Neuronal stem cell (in vitro differentiated cells): Measurements from ENCODE around the gene RNF40.

Source experiments
- DNase-seq: peaks from one replicate; pipeline ENCODE4 v3.0.0-alpha.2; 2013; ENCODE audit warnings: low spot score
- H2AFZ ChIP-seq: one replicate; pipeline ENCODE4 v1.6.1; 2013; ENCODE audit warnings: mild to moderate bottlenecking, low read length, inconsistent platforms
- H2AK5ac ChIP-seq: 2 replicates; pipeline ENCODE4 v1.6.1; 2013; ENCODE audit warnings: low read depth, mild to moderate bottlenecking, inconsistent platforms, low read length, moderate library complexity, mixed read lengths
- H2BK120ac ChIP-seq: 2 replicates; pipeline ENCODE4 v1.6.1; 2013; ENCODE audit warnings: low read depth, mild to moderate bottlenecking, inconsistent platforms, low read length, moderate library complexity, mixed read lengths
- H2BK12ac ChIP-seq: one replicate; pipeline ENCODE4 v1.6.1; 2013; ENCODE audit warnings: low read length, inconsistent platforms
- H2BK15ac ChIP-seq: 2 replicates; pipeline ENCODE4 v1.6.1; 2013; ENCODE audit warnings: mild to moderate bottlenecking, low read length, inconsistent platforms, mixed read lengths
- H2BK5ac ChIP-seq: one replicate; pipeline ENCODE4 v1.6.1; 2013; ENCODE audit warnings: inconsistent platforms, mild to moderate bottlenecking, low read length, moderate library complexity
- H3K14ac ChIP-seq: one replicate; pipeline ENCODE4 v1.6.1; 2013; ENCODE audit warnings: low read length, inconsistent platforms
- H3K18ac ChIP-seq: 2 replicates; pipeline ENCODE4 v1.6.1; 2013; ENCODE audit warnings: low read length, inconsistent platforms
- H3K23ac ChIP-seq: 2 replicates; pipeline ENCODE4 v1.6.1; 2013; ENCODE audit warnings: low read depth, mild to moderate bottlenecking, mixed read lengths, low read length, inconsistent platforms; ENCODE audit not compliant: poor library complexity
- H3K27ac ChIP-seq: replicated peaks from 3 replicates; pipeline ENCODE4 v1.5.1; 2013; ENCODE audit warnings: low read length, inconsistent platforms
- H3K27me3 ChIP-seq, 3 experiments: 2 replicates each; pipeline ENCODE4 v1.6.1; 2013; ENCODE audit warnings: low read length in 3 of 3, mild to moderate bottlenecking in 2 of 3, inconsistent platforms in 1 of 3, low read depth in 1 of 3, mixed read lengths in 1 of 3, moderate library complexity in 1 of 3; ENCODE audit not compliant: control insufficient read depth in 3 of 3, insufficient read depth in 3 of 3
- H3K36me3 ChIP-seq, 2 donors: replicated peaks in 1 of 2; 2 replicates each; pipeline ENCODE4 v1.6.1; 2013; ENCODE audit warnings: low read length in 2 of 2; ENCODE audit not compliant: control insufficient read depth in 2 of 2, insufficient read depth in 2 of 2
- H3K4ac ChIP-seq: 2 replicates; pipeline ENCODE4 v1.6.1; 2013; ENCODE audit warnings: inconsistent platforms, mild to moderate bottlenecking, low read length, moderate library complexity
- H3K4me1 ChIP-seq, 2 donors: 1 replicate in 1 of 2; 2 replicates in 1 of 2; pipeline ENCODE4 v1.6.1; 2013; ENCODE audit warnings: low read length in 2 of 2, low read depth in 1 of 2; ENCODE audit not compliant: control insufficient read depth in 2 of 2, insufficient read depth in 1 of 2
- H3K4me2 ChIP-seq: one replicate; pipeline ENCODE4 v1.6.1; 2013; ENCODE audit warnings: mild to moderate bottlenecking, low read length, inconsistent platforms; ENCODE audit not compliant: insufficient read depth, poor library complexity, severe bottlenecking
- H3K4me3 ChIP-seq, 2 donors: 2 replicates each; pipeline ENCODE4 v1.5.1; 2013; ENCODE audit warnings: low read length in 2 of 2, mild to moderate bottlenecking in 2 of 2, inconsistent platforms in 1 of 2, moderate library complexity in 1 of 2
- H3K79me1 ChIP-seq: one replicate; pipeline ENCODE4 v1.6.1; 2013; ENCODE audit warnings: low read depth, mild to moderate bottlenecking, inconsistent platforms, low read length, moderate library complexity
- H3K9ac ChIP-seq: one replicate; pipeline ENCODE4 v1.6.1; 2013; ENCODE audit warnings: mild to moderate bottlenecking, low read depth, low read length, inconsistent platforms; ENCODE audit not compliant: poor library complexity
- H3K9me3 ChIP-seq, 2 donors: replicated peaks in 1 of 2; 2 replicates each; pipeline versions ENCODE3 to v1.6.1; 2013; ENCODE audit warnings: low read length in 2 of 2, mild to moderate bottlenecking in 2 of 2, inconsistent platforms in 1 of 2, low read depth in 1 of 2, mixed read lengths in 1 of 2, moderate library complexity in 1 of 2; ENCODE audit not compliant: control insufficient read depth in 2 of 2, insufficient read depth in 1 of 2
- H4K8ac ChIP-seq: one replicate; pipeline ENCODE4 v1.6.1; 2013; ENCODE audit warnings: low read depth, mild to moderate bottlenecking, inconsistent platforms, low read length, moderate library complexity
- H4K91ac ChIP-seq: one replicate; pipeline ENCODE4 v1.6.1; 2013; ENCODE audit warnings: low read length, low read depth, mild to moderate bottlenecking, inconsistent platforms; ENCODE audit not compliant: poor library complexity
- WGBS, 2 donors: extraction: QIAGEN DNeasy Blood & Tissue Kit; methylation state at CpG; one replicate each; pipeline ENCODE4 v1.1.7; 2013; ENCODE audit warnings: missing lambda C conversion rate in 2 of 2, mixed read lengths in 1 of 2; ENCODE audit not compliant: insufficient read length in 2 of 2, insufficient replicate concordance in 1 of 2; ENCODE audit errors: extremely low coverage in 2 of 2; 5-methylcytosine and 5-hydroxymethylcytosine counted together

The RNF40 gene

DNA sequence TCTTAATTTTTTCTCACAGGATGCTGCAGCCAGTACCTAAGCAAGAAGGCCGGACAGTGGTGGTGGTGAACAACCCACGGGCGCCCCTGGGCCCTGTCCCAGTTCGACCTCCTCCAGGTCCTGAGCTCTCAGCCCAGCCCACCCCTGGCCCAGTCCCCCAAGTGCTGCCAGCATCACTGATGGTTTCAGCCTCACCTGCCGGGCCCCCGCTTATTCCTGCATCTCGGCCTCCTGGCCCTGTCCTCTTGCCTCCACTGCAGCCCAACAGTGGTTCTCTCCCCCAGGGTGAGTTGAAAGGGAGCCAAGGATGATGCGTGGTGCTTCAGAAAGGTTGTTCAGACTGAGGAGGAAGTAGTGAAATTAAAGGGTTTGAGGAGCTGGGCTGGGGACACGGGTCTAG is 41.4 kb upstream of the RNF40 start:
- H3K23ac ChIP-seq: no peak overlapping the region
- no peak overlapping the region for H2AK5ac ChIP-seq
- H4K8ac ChIP-seq: no peak overlapping the region
- H2BK120ac ChIP-seq: no peak overlapping the region
- H3K79me1 ChIP-seq: peaks cover 3% of the 10 kb centered on the region
- no CpG with 5 or more reads among the region's 9 CpGs for WGBS, 2 donors
- no peak overlapping the region for H2BK5ac ChIP-seq
- H3K27me3 ChIP-seq: no peaks in the 10 kb centered on the region
- H3K4ac ChIP-seq: no peak overlapping the region
- H3K9ac ChIP-seq: no peak overlapping the region
- H2BK15ac ChIP-seq: no peak overlapping the region
- no peak overlapping the region for H2BK12ac ChIP-seq
- H3K27ac ChIP-seq: no peak overlapping the region
- no peak overlapping the region for H2AFZ ChIP-seq
- H4K91ac ChIP-seq: no peak overlapping the region
- H3K4me2 ChIP-seq: no peak overlapping the region
- no peak overlapping the region for H3K4me3 ChIP-seq
- no peak overlapping the region for H3K14ac ChIP-seq
- H3K4me1 ChIP-seq: no peaks in the 10 kb centered on the region
- DNase-seq: no peak
- peaks cover 75 to 96% of the 10 kb centered on the region in 2 donors for H3K36me3 ChIP-seq
- H3K9me3 ChIP-seq: no peaks in the 10 kb centered on the region
- no peak overlapping the region for H3K18ac ChIP-seq

DNA sequence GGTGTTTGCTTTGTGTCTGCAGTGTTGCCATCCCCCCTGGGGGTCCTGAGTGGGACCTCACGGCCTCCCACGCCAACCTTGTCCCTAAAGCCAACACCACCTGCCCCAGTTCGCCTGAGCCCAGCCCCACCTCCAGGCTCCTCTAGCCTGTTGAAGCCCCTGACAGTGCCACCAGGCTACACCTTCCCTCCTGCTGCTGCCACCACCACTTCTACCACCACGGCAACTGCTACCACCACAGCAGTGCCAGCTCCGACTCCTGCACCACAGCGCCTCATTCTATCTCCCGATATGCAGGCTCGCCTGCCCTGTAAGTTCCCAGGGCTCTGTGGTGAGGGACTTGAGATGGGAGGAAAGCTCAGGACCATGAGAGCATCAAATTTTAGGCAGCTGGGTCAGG is 41.0 kb upstream of the RNF40 start:
- Histone ChIP-seq H2BK15ac (no peak overlapping the region), H3K36me3 (peaks cover 70 to 96% of the 10 kb centered on the region in 2 donors), H2BK120ac (no peak overlapping the region), H3K79me1 (peaks cover 3% of the 10 kb centered on the region), H2BK12ac (no peak overlapping the region), H3K9ac (no peak overlapping the region), H4K8ac (no peak overlapping the region), H3K27ac (no peak overlapping the region), H3K4ac (no peak overlapping the region), H3K23ac (no peak overlapping the region), H3K14ac (no peak overlapping the region), H3K18ac (no peak overlapping the region), H2BK5ac (no peak overlapping the region), H3K27me3 (no peaks in the 10 kb centered on the region), H3K4me3 (peak overlapping the region in 1 of 2 donors; percentile 28), H2AFZ (no peak overlapping the region), H4K91ac (no peak overlapping the region), H3K9me3 (no peaks in the 10 kb centered on the region), H3K4me1 (no peaks in the 10 kb centered on the region), H2AK5ac (no peak overlapping the region), H3K4me2 (no peak overlapping the region)
- no peak for DNase-seq
- WGBS, 2 donors: no CpG with 5 or more reads among the region's 8 CpGs

DNA sequence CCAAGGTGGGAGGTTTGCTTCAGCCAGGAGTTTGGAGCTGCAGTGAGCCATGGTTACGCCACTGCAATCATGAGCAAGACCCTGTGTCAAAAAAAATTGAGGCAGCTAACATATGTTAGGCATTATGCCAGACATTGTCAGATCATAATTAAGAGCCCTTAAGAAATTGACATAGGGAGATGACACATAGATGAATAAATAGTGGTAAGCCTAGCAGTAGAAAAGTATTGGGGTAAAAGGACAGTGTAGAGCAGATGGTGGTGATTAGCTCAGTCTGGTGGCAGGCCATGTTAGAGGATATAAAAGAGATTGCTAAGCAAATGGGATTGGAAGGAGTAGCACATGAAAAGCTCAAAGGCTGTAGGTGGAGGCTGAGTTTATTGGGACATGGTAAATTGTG is 40.5 kb upstream of the RNF40 start:
- no peak overlapping the region for H3K14ac ChIP-seq
- no CpG with 5 or more reads among the region's 1 CpG for WGBS, 2 donors
- peaks cover 67 to 96% of the 10 kb centered on the region in 2 donors for H3K36me3 ChIP-seq
- H3K4me3 ChIP-seq: no peak overlapping the region
- no peak overlapping the region for H3K4ac ChIP-seq
- H3K4me2 ChIP-seq: no peak overlapping the region
- H2BK5ac ChIP-seq: no peak overlapping the region
- H3K27ac ChIP-seq: no peak overlapping the region
- H3K4me1 ChIP-seq: no peaks in the 10 kb centered on the region
- H3K18ac ChIP-seq: no peak overlapping the region
- no peaks in the 10 kb centered on the region for H3K9me3 ChIP-seq
- no peak overlapping the region for H2BK12ac ChIP-seq
- no peaks in the 10 kb centered on the region for H3K27me3 ChIP-seq
- no peak overlapping the region for H2BK120ac ChIP-seq
- H3K79me1 ChIP-seq: peaks cover 3% of the 10 kb centered on the region
- no peak overlapping the region for H4K8ac ChIP-seq
- no peak for DNase-seq
- no peak overlapping the region for H2AK5ac ChIP-seq
- no peak overlapping the region for H2AFZ ChIP-seq
- no peak overlapping the region for H3K9ac ChIP-seq
- H4K91ac ChIP-seq: no peak overlapping the region
- no peak overlapping the region for H3K23ac ChIP-seq
- no peak overlapping the region for H2BK15ac ChIP-seq

DNA sequence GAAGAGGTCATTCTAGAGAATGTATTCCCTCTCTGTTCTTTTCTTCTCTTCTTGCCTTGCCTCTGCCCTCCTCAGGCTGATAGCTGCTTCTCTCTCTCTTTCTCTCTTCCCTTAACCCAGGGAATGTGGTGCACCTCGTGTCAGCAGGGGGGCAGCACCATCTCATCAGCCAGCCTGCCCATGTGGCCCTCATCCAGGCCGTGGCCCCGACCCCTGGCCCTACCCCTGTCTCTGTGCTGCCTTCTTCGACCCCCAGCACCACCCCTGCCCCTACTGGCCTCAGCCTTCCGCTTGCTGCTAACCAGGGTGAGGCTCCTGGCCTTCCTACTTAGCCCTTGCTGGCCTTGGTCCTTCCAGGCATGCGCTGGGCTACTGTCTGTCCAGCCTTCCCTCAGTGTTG is 39.7 kb upstream of the RNF40 start:
- Histone ChIP-seq H3K27ac (no peak overlapping the region), H2BK15ac (no peak overlapping the region), H2AK5ac (no peak overlapping the region), H3K4me3 (no peak overlapping the region), H3K14ac (no peak overlapping the region), H4K91ac (no peak overlapping the region), H3K9me3 (no peaks in the 10 kb centered on the region), H2BK12ac (no peak overlapping the region), H3K36me3 (peaks cover 61 to 96% of the 10 kb centered on the region in 2 donors), H3K79me1 (peaks cover 3% of the 10 kb centered on the region), H2BK5ac (no peak overlapping the region), H3K9ac (peak overlapping the region; percentile 30), H3K4me2 (no peak overlapping the region), H4K8ac (no peak overlapping the region), H2BK120ac (no peak overlapping the region), H2AFZ (no peak overlapping the region), H3K4ac (no peak overlapping the region), H3K23ac (no peak overlapping the region), H3K4me1 (no peaks in the 10 kb centered on the region), H3K27me3 (no peaks in the 10 kb centered on the region), H3K18ac (no peak overlapping the region)
- no peak for DNase-seq
- no CpG with 5 or more reads among the region's 6 CpGs for WGBS, 2 donors
